ENCODE results near the gene FOXD4L5.
"Not testable (repeated sequence)": the region's sequence is repeated elsewhere in the genome, so short reads cannot be mapped to it uniquely, and the experiment has no call there.

GRCh38 chr9:65285109-65285508 is at the start of gene FOXD4L5:
- not testable (repeated sequence) for TF ChIP-seq CTCF (IDR thresholded peaks at IDR 0.05; ENCODE audit: low read length); EZH2 (optimal IDR thresholded peaks at IDR 0.05; ENCODE audit: low read depth, low read length)
